ENCODE results near the gene FBLL1. TPM values are rescaled to one million over a fixed set of nuclear protein-coding genes. Genes with fewer than 3 reads are reported as not detected.

FBLL1 gene
- total and polyA plus RNA-seq, 2 experiments from 2014 or later = 0.16 to 1.3 TPM

GRCh38 chr5:168553377-168554130, 24.4 kb downstream of the FBLL1 start:
- Histone ChIP-seq H3K9me3 (ENCODE audit: low read depth) (no peaks in the 10 kb centered on the region), H3K36me3 (ENCODE audit: low read depth) (peaks cover 28% of the 10 kb centered on the region), H3F3A (ENCODE audit: insufficient read depth) (peaks cover 15% of the 10 kb centered on the region), H4K20me1 (ENCODE audit: insufficient read depth) (no peaks in the 10 kb centered on the region), H3K4me2 (ENCODE audit: unreplicated experiment) (no peak overlapping the region), H3K9me2 (ENCODE audit: insufficient read depth) (no peaks in the 10 kb centered on the region), H3K4me1 (ENCODE audit: insufficient read depth) (peaks cover 16% of the 10 kb centered on the region), H2AFZ (no peak overlapping the region), H3K27me3 (replicated peaks; ENCODE audit: insufficient read depth) (no peaks in the 10 kb centered on the region), H3K9ac (no peak overlapping the region), H3K79me2 (ENCODE audit: insufficient read depth) (peaks cover 38% of the 10 kb centered on the region), H3K27ac (no peak overlapping the region), H3K4me3 (no peak overlapping the region)
- WGBS, 2 experiments (ENCODE audit: low coverage in 1 of 2, low lambda C conversion rate in 2 of 2, missing lambda C conversion rate in 2 of 2) = 89 to 92% methylated on average over 2 of the region's 2 CpGs
- TF ChIP-seq EZH2 (IDR thresholded peaks at IDR 0.05; ENCODE audit: insufficient read depth, poor library complexity, severe bottlenecking) (no peak), EZH2phosphoT487 (IDR thresholded peaks at IDR 0.05; ENCODE audit: insufficient read depth, low read depth) (no peak)
- no peak for DNase-seq
- in situ Hi-C loops (cut with MboI) = no loop called here

- no peak overlapping the region for H3K4me3 ChIP-seq
These were observed 28.3 kb downstream of the FBLL1 start for GRCh38 chr5:168557389-168557788.

DNA sequence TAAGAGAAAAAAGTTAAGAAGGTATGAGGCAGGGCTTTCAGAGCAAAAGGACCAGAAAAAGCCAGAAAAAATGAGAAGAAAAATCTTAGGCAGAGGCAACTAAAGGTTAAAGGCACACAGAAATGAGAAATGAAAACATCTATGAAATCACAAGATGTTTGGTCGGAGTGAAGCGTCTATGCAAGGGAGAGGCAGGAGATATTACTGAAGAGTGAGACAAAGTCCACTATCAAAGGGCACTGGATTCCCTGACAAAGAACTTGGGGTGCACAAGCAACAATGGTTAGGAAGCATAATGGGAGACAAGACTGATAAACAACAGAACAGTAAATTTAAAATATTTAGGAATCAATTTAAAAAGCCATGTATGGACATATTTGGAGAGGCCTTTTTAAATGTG, 33.2 kb downstream of the FBLL1 start:
- Histone ChIP-seq H3K9ac (no peak overlapping the region), H4K20me1 (ENCODE audit: insufficient read depth) (no peaks in the 10 kb centered on the region), H3K27ac (no peak overlapping the region), H3K9me2 (ENCODE audit: insufficient read depth) (no peaks in the 10 kb centered on the region), H3K4me3 (no peak overlapping the region), H3K4me2 (ENCODE audit: unreplicated experiment) (no peak overlapping the region), H3F3A (ENCODE audit: insufficient read depth) (no peaks in the 10 kb centered on the region), H2AFZ (no peak overlapping the region), H3K9me3 (ENCODE audit: low read depth) (no peaks in the 10 kb centered on the region), H3K4me1 (ENCODE audit: insufficient read depth) (no peaks in the 10 kb centered on the region), H3K27me3 (replicated peaks; ENCODE audit: insufficient read depth) (no peaks in the 10 kb centered on the region), H3K79me2 (ENCODE audit: insufficient read depth) (peaks cover 65% of the 10 kb centered on the region), H3K36me3 (ENCODE audit: low read depth) (peaks cover 44% of the 10 kb centered on the region)
- TF ChIP-seq EZH2phosphoT487 (IDR thresholded peaks at IDR 0.05; ENCODE audit: insufficient read depth, low read depth) (no peak), EZH2 (IDR thresholded peaks at IDR 0.05; ENCODE audit: insufficient read depth, poor library complexity, severe bottlenecking) (no peak)
- WGBS, 2 experiments (ENCODE audit: low coverage in 1 of 2, low lambda C conversion rate in 2 of 2, missing lambda C conversion rate in 2 of 2) = 66 to 70% methylated on average over 2 of the region's 2 CpGs
- in situ Hi-C loops (cut with MboI) = no loop called here
- no peak for DNase-seq

More at GRCh38 chr5:168557389-168557788, 28.3 kb downstream of the FBLL1 start:
- Histone ChIP-seq H3K9ac (no peak overlapping the region), H3K9me3 (ENCODE audit: low read depth) (no peaks in the 10 kb centered on the region), H3K4me1 (ENCODE audit: insufficient read depth) (peaks cover 10% of the 10 kb centered on the region), H3F3A (ENCODE audit: insufficient read depth) (peaks cover 15% of the 10 kb centered on the region), H3K36me3 (ENCODE audit: low read depth) (peaks cover 40% of the 10 kb centered on the region), H3K27me3 (replicated peaks; ENCODE audit: insufficient read depth) (no peaks in the 10 kb centered on the region), H3K79me2 (ENCODE audit: insufficient read depth) (peaks cover 24% of the 10 kb centered on the region), H2AFZ (no peak overlapping the region), H3K27ac (no peak overlapping the region), H3K4me2 (ENCODE audit: unreplicated experiment) (no peak overlapping the region), H3K9me2 (ENCODE audit: insufficient read depth) (no peaks in the 10 kb centered on the region), H4K20me1 (ENCODE audit: insufficient read depth) (no peaks in the 10 kb centered on the region)
- 95 to 100% methylated on average over 2 of the region's 2 CpGs for WGBS, 2 experiments (ENCODE audit: low coverage in 1 of 2, low lambda C conversion rate in 2 of 2, missing lambda C conversion rate in 2 of 2)
- in situ Hi-C loops (cut with MboI) = no loop called here
- TF ChIP-seq EZH2phosphoT487 (IDR thresholded peaks at IDR 0.05; ENCODE audit: insufficient read depth, low read depth) (no peak), EZH2 (IDR thresholded peaks at IDR 0.05; ENCODE audit: insufficient read depth, poor library complexity, severe bottlenecking) (no peak)
- DNase-seq = no peak

DNA sequence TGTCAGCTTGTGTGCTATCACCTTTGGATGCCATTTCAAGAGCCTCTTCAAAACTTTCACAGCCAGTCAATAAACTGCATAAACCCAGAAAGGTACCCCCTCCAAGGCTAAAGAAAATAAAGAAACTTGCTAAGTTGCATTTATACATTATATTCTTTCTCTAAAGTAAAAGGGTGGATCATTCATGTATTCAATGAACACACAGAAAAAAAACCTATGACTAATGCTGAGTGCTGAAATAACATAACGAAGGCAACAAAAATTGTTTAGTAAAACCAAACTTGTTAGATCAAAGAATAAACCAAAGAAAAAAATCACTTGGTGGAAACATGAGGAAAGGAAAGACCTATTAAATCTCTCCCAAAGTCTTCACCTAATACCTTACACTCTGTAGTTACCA, 34.9 kb downstream of the FBLL1 start:
- Histone ChIP-seq H3K4me1 (ENCODE audit: insufficient read depth) (no peaks in the 10 kb centered on the region), H3K4me3 (no peak overlapping the region), H3K27ac (no peak overlapping the region), H3K27me3 (replicated peaks; ENCODE audit: insufficient read depth) (no peaks in the 10 kb centered on the region), H3F3A (ENCODE audit: insufficient read depth) (no peaks in the 10 kb centered on the region), H3K9ac (no peak overlapping the region), H3K4me2 (ENCODE audit: unreplicated experiment) (no peak overlapping the region), H3K9me2 (ENCODE audit: insufficient read depth) (no peaks in the 10 kb centered on the region), H3K9me3 (ENCODE audit: low read depth) (no peaks in the 10 kb centered on the region), H2AFZ (no peak overlapping the region), H3K79me2 (ENCODE audit: insufficient read depth) (peaks cover 81% of the 10 kb centered on the region), H3K36me3 (ENCODE audit: low read depth) (peaks cover 28% of the 10 kb centered on the region), H4K20me1 (ENCODE audit: insufficient read depth) (no peaks in the 10 kb centered on the region)
- no peak for DNase-seq
- in situ Hi-C loops (cut with MboI) = no loop called here
- no peak for TF ChIP-seq EZH2 (IDR thresholded peaks at IDR 0.05; ENCODE audit: insufficient read depth, poor library complexity, severe bottlenecking)
- TF ChIP-seq EZH2phosphoT487 (IDR thresholded peaks at IDR 0.05; ENCODE audit: insufficient read depth, low read depth) = no peak
- WGBS, 2 experiments (ENCODE audit: low coverage in 1 of 2, low lambda C conversion rate in 2 of 2, missing lambda C conversion rate in 2 of 2) = 84 to 97% methylated on average over 1 of the region's 1 CpG
